ENCODE measurements around the gene HDAC6. TPM values are rescaled to one million over a fixed set of nuclear protein-coding genes. Genes with fewer than 3 reads are reported as not detected.
"Not testable (repeated sequence)": the region's sequence is repeated elsewhere in the genome, so short reads cannot be mapped to it uniquely, and the experiment has no call there.

The HDAC6 gene
- total RNA-seq, 1 experiment from 2014 or later, result 24.6 TPM

GRCh38 chrX:48839686-48840085 is 37.8 kb downstream of the HDAC6 start:
- in situ Hi-C loops (cut with HindIII; ENCODE audit: low pct_unique_long_range_greater_than_20kb, low sequenced_read_pairs), result no loop called here
- no peak for DNase-seq (ENCODE audit: low read depth, low spot score)

GRCh38 chrX:48848847-48849246 is 47.0 kb downstream of the HDAC6 start:
- in situ Hi-C loops (cut with HindIII; ENCODE audit: low pct_unique_long_range_greater_than_20kb, low sequenced_read_pairs), result no loop called here
- no peak for DNase-seq (ENCODE audit: low read depth, low spot score)

GRCh38 chrX:48852857-48853256 is 51.0 kb downstream of the HDAC6 start:
- in situ Hi-C loops (cut with HindIII; ENCODE audit: low pct_unique_long_range_greater_than_20kb, low sequenced_read_pairs), result no loop called here
- no peak for DNase-seq (ENCODE audit: low read depth, low spot score)

DNA sequence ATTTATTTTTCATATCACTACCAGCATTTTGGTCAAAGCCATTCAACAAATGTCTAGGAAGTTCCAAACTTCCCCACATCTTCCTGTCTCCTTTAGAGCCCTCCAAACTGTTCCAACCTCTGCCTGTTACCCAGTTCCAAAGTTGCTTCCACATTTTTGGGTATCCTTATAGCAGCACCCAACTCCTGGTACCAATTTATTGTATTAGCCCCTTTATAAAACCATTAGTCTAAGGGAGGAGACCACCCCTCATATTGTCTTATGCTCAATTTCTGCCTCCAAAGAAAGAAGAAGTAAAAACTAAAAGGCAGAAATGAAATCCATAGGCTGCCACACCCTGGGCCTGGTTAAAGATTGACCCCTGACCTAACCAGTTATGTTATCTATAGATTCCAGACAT is 51.6 kb downstream of the HDAC6 start:
- DNase-seq (ENCODE audit: low read depth, low spot score); in situ Hi-C loops (cut with HindIII; ENCODE audit: low pct_unique_long_range_greater_than_20kb, low sequenced_read_pairs): not testable (repeated sequence)

DNA sequence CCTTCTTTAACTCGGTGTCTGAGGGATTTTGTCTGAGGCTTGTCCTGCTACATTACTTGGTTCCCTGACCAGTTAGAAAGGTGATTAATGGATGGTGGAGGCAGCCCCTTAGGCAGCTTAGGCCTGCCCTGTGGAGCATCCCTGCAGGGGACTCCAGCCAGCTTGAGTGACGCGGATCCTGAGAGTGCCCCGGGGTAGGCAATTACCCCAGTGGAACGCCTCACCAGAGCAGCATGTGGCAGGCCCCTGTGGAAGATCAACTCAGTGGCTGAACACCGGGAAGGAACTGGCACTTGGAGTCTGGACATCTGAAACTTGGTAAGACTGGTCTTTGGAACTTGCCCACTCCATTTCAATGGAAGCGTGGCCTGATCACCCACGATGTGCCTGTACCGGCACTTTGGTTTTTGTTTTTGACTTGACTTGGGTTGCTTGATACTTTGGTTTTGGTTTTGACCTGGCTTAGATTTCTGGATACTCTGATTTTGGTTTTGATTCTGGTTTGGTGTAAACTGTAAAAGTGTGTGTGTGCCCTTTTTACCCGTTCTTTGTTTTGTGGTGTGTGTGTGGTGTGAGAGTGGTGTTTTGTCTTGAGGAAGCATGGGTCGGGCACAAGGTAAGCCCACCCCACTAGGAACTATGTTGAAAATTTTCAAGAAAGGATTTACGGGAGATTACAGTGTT is 52.4 kb downstream of the HDAC6 start:
- DNase-seq (ENCODE audit: low read depth, low spot score); in situ Hi-C loops (cut with HindIII; ENCODE audit: low pct_unique_long_range_greater_than_20kb, low sequenced_read_pairs): not testable (repeated sequence)

GRCh38 chrX:48854898-48855297 is 53.0 kb downstream of the HDAC6 start:
- peak; percentile 66 for DNase-seq (ENCODE audit: low read depth, low spot score)
- in situ Hi-C loops (cut with HindIII; ENCODE audit: low pct_unique_long_range_greater_than_20kb, low sequenced_read_pairs), result no loop called here

- in situ Hi-C loops (cut with HindIII; ENCODE audit: low pct_unique_long_range_greater_than_20kb, low sequenced_read_pairs), result no loop called here
- DNase-seq (ENCODE audit: low read depth, low spot score), result no peak
Observed at GRCh38 chrX:48864210-48864609, 62.3 kb downstream of the HDAC6 start.

GRCh38 chrX:48872017-48872416 is 70.2 kb downstream of the HDAC6 start:
- in situ Hi-C loops (cut with HindIII; ENCODE audit: low pct_unique_long_range_greater_than_20kb, low sequenced_read_pairs); DNase-seq (ENCODE audit: low read depth, low spot score): not testable (repeated sequence)

Small RNA genes within 50 kb of the gene (small RNA-seq; reads per million reads assigned to genes)
- 0 reads per million in 2 experiments for gene RNU6-29P

Other genes starting within 250 kb of the HDAC6 start
- gene RBM3, start 227.6 kb upstream of the HDAC6 start, total RNA-seq (2014; rRNA removed; shearing (Covaris generic)), result 220 and 221 TPM in 2 replicates
- gene WDR13, start 204.6 kb upstream of the HDAC6 start, total RNA-seq (2014; rRNA removed; shearing (Covaris generic)), result 46.8 and 50.4 TPM in 2 replicates
- gene WAS, start 118.3 kb upstream of the HDAC6 start, total RNA-seq (2014; rRNA removed; shearing (Covaris generic)), result 0.42 TPM in 1 of 2 replicates, not detected in the other
- gene SUV39H1, start 105.3 kb upstream of the HDAC6 start, total RNA-seq (2014; rRNA removed; shearing (Covaris generic)), result 6.5 and 6.9 TPM in 2 replicates
- gene GLOD5, start 40.3 kb upstream of the HDAC6 start, total RNA-seq (2014; rRNA removed; shearing (Covaris generic)), result not detected in 2 replicates
- not detected in 2 replicates for gene GATA1, start 15.5 kb upstream of the HDAC6 start, total RNA-seq (2014; rRNA removed; shearing (Covaris generic))
- gene ERAS, start 24.4 kb downstream of the HDAC6 start, total RNA-seq (2014; rRNA removed; shearing (Covaris generic)), result 0.40 TPM in 1 of 2 replicates, not detected in the other
- 29.5 and 35.2 TPM in 2 replicates for gene PCSK1N, start 33.5 kb downstream of the HDAC6 start, total RNA-seq (2014; rRNA removed; shearing (Covaris generic))
- 34.9 and 39.7 TPM in 2 replicates for gene TIMM17B, start 95.7 kb downstream of the HDAC6 start, total RNA-seq (2014; rRNA removed; shearing (Covaris generic))
- 50.3 and 72.2 TPM in 2 replicates for gene PQBP1, start 95.9 kb downstream of the HDAC6 start, total RNA-seq (2014; rRNA removed; shearing (Covaris generic))
- 27.9 and 31.0 TPM in 2 replicates for gene SLC35A2, start 109.6 kb downstream of the HDAC6 start, total RNA-seq (2014; rRNA removed; shearing (Covaris generic))
- 8.6 and 9.8 TPM in 2 replicates for gene PIM2, start 117.0 kb downstream of the HDAC6 start, total RNA-seq (2014; rRNA removed; shearing (Covaris generic))
- 22.7 and 26.2 TPM in 2 replicates for gene OTUD5, start 155.5 kb downstream of the HDAC6 start, total RNA-seq (2014; rRNA removed; shearing (Covaris generic))
- 0.13 and 0.24 TPM in 2 replicates for gene KCND1, start 169.8 kb downstream of the HDAC6 start, total RNA-seq (2014; rRNA removed; shearing (Covaris generic))
- gene GRIPAP1, start 200.2 kb downstream of the HDAC6 start, total RNA-seq (2014; rRNA removed; shearing (Covaris generic)), result 16.6 and 17.0 TPM in 2 replicates
- 17.0 and 20.0 TPM in 2 replicates for gene TFE3, start 241.3 kb downstream of the HDAC6 start, total RNA-seq (2014; rRNA removed; shearing (Covaris generic))